Stimulated activated naive B cell treated with anti-CD40 and anti-IgM and Interleukin-4, amounts not matched to agents 10 μg/mL and 1 μg/mL and 100 μg/mL, for 72 hours (primary cell): Measurements from ENCODE around the gene HHAT.
"Not testable (repeated sequence)": the region's sequence is repeated elsewhere in the genome, so short reads cannot be mapped to it uniquely, and the experiment has no call there.

ENCODE experiments used
- ATAC-seq, 2 donors: fragments of 150-1000 bp; cut with Tn5 transposase; replicated peaks; 2 replicates each; pipeline ENCODE4 v1.10.0; 2021; ENCODE audit warnings: moderate library complexity in 1 of 2
- DNase-seq: peaks from one replicate; pipeline ENCODE4 v3.0.0; 2021
- H3K27ac Mint-ChIP-seq: one replicate; pipeline ENCODE4 v1.8.0; 2022; ENCODE audit warnings: mild to moderate bottlenecking, mixed read lengths
- H3K27me3 Mint-ChIP-seq, 2 donors: one replicate each; pipeline ENCODE4 v1.8.0; 2022; ENCODE audit warnings: mixed read lengths in 2 of 2
- H3K36me3 Mint-ChIP-seq, 2 donors: one replicate each; pipeline ENCODE4 v1.8.0; 2022; ENCODE audit warnings: mixed read lengths in 2 of 2, mild to moderate bottlenecking in 1 of 2
- H3K4me1 Mint-ChIP-seq, 2 donors: one replicate each; pipeline ENCODE4 v1.8.0; 2022; ENCODE audit warnings: mixed read lengths in 2 of 2, mild to moderate bottlenecking in 1 of 2
- H3K4me3 Mint-ChIP-seq, 2 donors: one replicate each; pipeline ENCODE4 v1.8.0; 2022; ENCODE audit warnings: mild to moderate bottlenecking in 2 of 2, mixed read lengths in 2 of 2, moderate library complexity in 1 of 2
- H3K9me3 Mint-ChIP-seq, 2 donors: one replicate each; pipeline ENCODE4 v1.8.0; 2022; ENCODE audit warnings: mixed read lengths in 2 of 2, mild to moderate bottlenecking in 1 of 2

HHAT gene

DNA sequence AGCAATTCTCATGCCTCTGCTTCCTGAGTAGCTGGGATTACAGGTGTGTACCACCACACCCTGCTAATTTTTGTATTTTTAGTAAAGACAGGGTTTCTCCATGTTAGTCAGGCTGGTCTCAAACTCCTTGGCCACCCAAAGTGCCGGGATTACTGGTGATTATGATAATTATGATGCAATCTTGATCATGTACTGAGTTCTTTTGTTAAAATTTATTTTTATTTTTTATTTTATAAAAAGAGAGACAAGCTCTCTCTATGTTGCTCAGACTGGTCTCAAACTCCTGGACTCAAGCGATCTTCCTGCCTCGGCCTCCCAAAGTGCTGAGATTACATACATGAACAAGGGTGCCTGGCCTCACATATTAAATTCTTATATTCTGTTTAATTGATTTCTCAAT lies 25.6 kb downstream of the HHAT start:
- H3K27ac Mint-ChIP-seq, H3K27me3 Mint-ChIP-seq, H3K4me1 Mint-ChIP-seq, H3K9me3 Mint-ChIP-seq, H3K4me3 Mint-ChIP-seq, ATAC-seq, DNase-seq: not testable (repeated sequence)
- peaks cover 0 to 13% of the 10 kb centered on the region in 2 donors for H3K36me3 Mint-ChIP-seq

DNA sequence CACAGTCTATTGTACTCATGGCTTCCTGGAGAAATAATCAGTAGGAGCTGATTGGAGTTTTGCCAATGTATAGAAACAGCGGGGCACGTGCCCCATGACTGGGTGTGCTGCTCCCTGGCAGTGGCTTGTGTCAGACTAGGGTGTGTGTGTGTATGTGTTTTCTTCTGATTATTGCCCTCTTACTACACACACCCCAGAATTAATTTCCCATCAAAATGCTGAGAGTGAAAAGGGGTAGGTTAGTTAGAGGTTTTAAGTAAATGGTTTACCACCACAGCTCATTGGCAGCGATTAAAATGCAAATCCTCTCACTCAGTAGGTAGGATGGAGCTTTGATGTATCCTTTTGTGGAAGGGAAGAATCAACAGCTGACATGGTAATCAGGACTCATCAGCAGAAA lies 29.9 kb downstream of the HHAT start:
- H3K27ac Mint-ChIP-seq: no peak overlapping the region
- ATAC-seq (no peak), DNase-seq (no peak)
- no peak overlapping the region for H3K4me3 Mint-ChIP-seq
- H3K27me3 Mint-ChIP-seq: no peaks in the 10 kb centered on the region
- H3K9me3 Mint-ChIP-seq: no peaks in the 10 kb centered on the region
- H3K4me1 Mint-ChIP-seq: peaks cover 2 to 9% of the 10 kb centered on the region in 2 donors
- peaks cover 0 to 7% of the 10 kb centered on the region in 2 donors for H3K36me3 Mint-ChIP-seq

DNA sequence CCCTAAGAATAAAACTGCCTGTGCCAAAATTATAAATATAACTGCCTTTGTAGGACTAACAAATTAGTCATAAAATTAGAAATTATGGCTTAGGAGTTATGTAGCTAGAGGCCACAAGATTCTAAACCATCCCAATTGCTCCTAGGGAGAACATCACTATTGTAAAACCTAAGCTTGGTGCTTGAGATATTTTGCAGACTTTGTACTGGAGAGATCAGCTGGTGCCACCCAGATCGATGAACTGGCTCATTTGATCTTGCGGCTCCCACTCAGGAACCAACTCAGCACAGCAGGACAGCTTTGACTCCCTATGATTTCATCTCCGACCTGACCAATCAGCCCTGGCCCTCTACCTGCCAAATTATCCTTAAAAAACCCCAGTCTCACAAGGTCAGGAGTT lies 30.6 kb downstream of the HHAT start:
- no peaks in the 10 kb centered on the region for H3K9me3 Mint-ChIP-seq
- DNase-seq: no peak
- no peaks in the 10 kb centered on the region for H3K27me3 Mint-ChIP-seq
- H3K36me3 Mint-ChIP-seq: peaks cover 0 to 5% of the 10 kb centered on the region in 2 donors
- no peak overlapping the region for H3K4me3 Mint-ChIP-seq
- ATAC-seq: no peak
- H3K27ac Mint-ChIP-seq: no peak overlapping the region
- H3K4me1 Mint-ChIP-seq: peaks cover 0 to 6% of the 10 kb centered on the region in 2 donors

DNA sequence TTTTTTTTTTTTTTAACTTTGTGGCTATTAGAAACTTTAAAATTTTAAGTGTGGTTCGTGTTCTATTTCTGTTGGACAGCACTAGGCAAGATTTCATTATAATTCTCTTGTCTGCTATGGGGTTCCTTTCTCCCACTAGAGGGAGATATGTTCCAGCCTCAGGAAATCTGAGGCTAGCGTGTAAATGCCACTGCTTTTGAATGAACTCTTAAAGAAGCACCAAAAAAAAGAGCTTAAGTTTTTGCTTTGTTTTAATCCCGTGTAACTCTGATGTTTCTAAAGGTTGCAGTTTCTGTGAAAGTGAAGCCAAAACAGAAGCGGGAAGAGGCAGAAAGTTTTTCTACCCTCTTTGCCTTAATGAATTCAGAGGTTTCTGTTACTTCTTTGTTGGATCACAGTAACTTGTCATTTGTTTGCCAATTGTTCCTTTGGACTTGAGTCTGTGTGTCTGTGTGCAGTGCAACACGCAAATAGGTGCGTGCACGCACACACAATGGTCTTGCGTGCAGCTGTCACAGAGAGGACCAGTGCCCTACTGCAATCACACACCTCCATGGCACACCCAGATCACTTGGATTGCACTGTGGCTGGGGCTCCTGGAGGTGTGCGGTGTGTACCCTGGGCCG lies 32.3 kb downstream of the HHAT start:
- Mint-ChIP-seq H3K36me3 (peaks cover 0 to 5% of the 10 kb centered on the region in 2 donors), H3K27ac (no peak overlapping the region), H3K27me3 (no peaks in the 10 kb centered on the region), H3K9me3 (no peaks in the 10 kb centered on the region), H3K4me1 (peaks cover 0 to 6% of the 10 kb centered on the region in 2 donors), H3K4me3 (no peak overlapping the region)
- DNase-seq (no peak), ATAC-seq (peak; percentile 50 to 61)

DNA sequence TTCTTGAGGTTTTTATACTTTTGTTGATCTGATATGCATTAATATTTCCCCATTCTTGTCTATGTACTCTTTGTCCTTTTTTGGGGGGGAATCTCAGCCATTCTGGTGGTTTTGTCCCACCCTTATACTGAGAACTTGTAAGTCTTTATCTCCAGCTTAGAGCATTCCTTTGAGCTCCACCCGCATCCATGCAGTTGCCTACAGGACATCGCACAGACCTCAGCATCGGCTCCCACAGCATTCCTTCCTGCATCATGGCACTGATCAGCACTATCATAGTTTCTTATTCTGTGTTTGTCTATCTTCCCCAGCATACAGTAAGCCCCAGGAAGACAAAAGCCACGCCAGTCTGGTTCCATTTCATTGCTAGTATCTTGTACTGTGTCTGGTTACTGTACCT lies 33.0 kb downstream of the HHAT start:
- H3K4me1 Mint-ChIP-seq: peaks cover 0 to 6% of the 10 kb centered on the region in 2 donors
- ATAC-seq: no peak

DNA sequence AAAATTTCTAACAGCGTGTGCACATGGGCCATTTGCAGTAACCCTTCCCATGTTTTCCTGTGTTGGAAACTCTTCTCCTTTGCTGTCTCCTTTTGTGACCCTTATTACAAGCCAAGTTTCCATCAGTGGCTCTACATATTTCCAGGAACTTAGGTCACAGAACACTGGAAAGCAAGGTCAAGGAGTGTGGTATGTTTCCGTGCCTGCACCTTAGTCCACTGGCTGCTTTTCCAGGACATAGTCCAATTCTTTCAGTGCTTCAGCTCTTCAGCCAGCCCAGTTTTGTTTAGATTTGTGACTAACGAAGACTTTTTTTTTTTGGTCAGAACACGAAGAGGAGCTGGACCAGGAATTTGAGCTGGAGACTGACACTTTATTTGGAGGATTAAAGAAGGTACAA lies 33.8 kb downstream of the HHAT start:
- H3K4me1 Mint-ChIP-seq: peaks cover 3 to 11% of the 10 kb centered on the region in 2 donors
- DNase-seq: no peak

More for the DNA sequence above, 33.0 kb downstream of the HHAT start:
- H3K27me3 Mint-ChIP-seq: no peaks in the 10 kb centered on the region
- peaks cover 0 to 6% of the 10 kb centered on the region in 2 donors for H3K36me3 Mint-ChIP-seq
- H3K9me3 Mint-ChIP-seq: no peaks in the 10 kb centered on the region
- no peak for DNase-seq
- H3K27ac Mint-ChIP-seq: no peak overlapping the region
- no peak overlapping the region for H3K4me3 Mint-ChIP-seq

DNA sequence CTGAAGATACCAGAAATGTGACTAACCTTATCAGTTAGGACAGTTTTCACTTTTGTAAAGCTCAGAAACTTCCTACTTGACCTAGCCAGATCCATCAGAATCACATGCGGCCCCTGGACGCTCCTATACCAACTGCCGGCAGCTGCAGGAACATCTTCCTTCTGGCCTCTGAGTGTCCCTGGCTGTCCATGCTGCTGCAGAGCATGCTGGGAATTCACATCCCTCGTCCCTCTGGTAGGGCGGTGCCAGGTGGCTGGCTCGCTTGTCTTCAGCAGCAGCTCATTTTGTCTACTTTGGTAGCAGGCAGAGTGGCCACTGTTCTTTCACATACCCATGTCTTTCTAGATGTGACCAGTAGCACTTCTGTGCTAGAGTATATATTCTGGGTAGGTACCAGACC lies 34.4 kb downstream of the HHAT start:
- DNase-seq (no peak), ATAC-seq (no peak)
- Mint-ChIP-seq H3K36me3 (peaks cover 0 to 3% of the 10 kb centered on the region in 2 donors), H3K9me3 (no peaks in the 10 kb centered on the region), H3K4me1 (peaks cover 3 to 11% of the 10 kb centered on the region in 2 donors), H3K27me3 (no peaks in the 10 kb centered on the region), H3K4me3 (no peak overlapping the region), H3K27ac (no peak overlapping the region)

More for the DNA sequence above, 33.8 kb downstream of the HHAT start:
- ATAC-seq: no peak
- Mint-ChIP-seq H3K27me3 (no peaks in the 10 kb centered on the region), H3K9me3 (no peaks in the 10 kb centered on the region), H3K36me3 (peaks cover 0 to 3% of the 10 kb centered on the region in 2 donors), H3K27ac (no peak overlapping the region), H3K4me3 (no peak overlapping the region)

DNA sequence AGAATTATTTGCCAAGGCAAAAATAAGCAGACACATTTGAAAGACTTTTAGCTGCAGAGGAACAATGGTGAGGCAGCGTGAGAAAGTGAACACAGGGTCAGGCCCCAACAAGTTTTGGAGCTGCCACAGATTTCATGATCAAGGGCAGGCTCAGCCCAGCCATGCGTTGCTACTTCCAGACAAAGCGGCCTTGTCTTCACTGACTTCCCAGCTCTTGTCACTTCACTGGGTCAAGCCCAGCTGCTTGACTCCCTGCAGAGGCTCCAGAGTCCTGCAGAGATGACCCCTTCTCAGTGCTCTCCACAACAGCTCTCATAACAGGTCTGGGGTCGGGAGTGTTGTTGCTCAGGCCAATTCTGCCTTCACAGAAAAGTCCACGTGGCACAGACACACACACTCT lies 35.8 kb downstream of the HHAT start:
- no peak for DNase-seq
- H3K9me3 Mint-ChIP-seq: no peaks in the 10 kb centered on the region
- ATAC-seq: no peak
- no peak overlapping the region for H3K4me3 Mint-ChIP-seq
- peaks cover 3 to 11% of the 10 kb centered on the region in 2 donors for H3K4me1 Mint-ChIP-seq
- no peak overlapping the region for H3K27ac Mint-ChIP-seq
- peaks cover 0 to 3% of the 10 kb centered on the region in 2 donors for H3K36me3 Mint-ChIP-seq
- H3K27me3 Mint-ChIP-seq: no peaks in the 10 kb centered on the region

DNA sequence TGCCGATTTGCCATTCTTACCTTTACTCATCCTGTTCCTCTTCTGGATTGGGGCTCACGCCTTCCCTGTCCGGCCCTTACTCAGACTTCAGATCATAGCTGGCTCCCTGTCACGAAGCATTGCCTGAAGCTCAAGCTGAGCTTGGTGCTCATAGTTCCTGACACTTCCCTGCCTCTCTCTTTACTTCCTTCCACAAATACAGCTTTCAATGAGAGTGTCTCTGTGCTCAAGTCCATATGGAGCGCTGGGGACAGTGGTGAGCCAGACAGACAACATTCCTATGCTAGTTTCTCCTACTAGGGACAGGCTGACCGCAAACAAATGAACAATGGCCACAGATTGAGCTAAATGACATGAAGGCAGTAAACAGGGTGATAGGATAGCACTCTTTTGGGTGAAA lies 38.1 kb downstream of the HHAT start:
- Mint-ChIP-seq H3K4me3 (no peak overlapping the region), H3K9me3 (no peaks in the 10 kb centered on the region), H3K36me3 (peaks cover 0 to 3% of the 10 kb centered on the region in 2 donors), H3K4me1 (peaks cover 3 to 5% of the 10 kb centered on the region in 2 donors), H3K27me3 (no peaks in the 10 kb centered on the region), H3K27ac (no peak overlapping the region)
- DNase-seq (no peak), ATAC-seq (no peak)

DNA sequence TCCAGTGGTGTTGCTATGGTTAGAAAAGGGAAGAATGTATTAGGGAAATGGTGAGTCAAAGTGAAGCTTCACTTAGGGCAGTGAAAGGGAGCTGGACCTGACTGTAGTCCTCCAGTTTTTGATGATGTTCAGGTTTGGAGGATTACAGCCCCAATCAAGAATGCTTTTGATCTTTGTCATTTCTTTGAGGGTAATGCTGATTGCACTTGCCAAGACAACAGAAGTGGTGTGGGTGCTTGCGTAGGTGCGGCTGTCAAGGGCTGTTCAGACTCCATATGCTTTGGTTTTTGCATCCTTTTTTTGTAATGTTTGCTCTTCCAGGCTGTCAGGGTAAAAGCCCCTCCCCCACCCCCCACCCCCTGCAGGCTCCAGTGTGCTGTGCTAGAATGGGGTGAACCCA lies 38.9 kb downstream of the HHAT start:
- Mint-ChIP-seq H3K4me1 (peaks cover 3 to 5% of the 10 kb centered on the region in 2 donors), H3K4me3 (no peak overlapping the region), H3K27ac (no peak overlapping the region), H3K9me3 (no peaks in the 10 kb centered on the region), H3K27me3 (no peaks in the 10 kb centered on the region), H3K36me3 (peaks cover 0 to 3% of the 10 kb centered on the region in 2 donors)
- ATAC-seq: no peak
- no peak for DNase-seq

DNA sequence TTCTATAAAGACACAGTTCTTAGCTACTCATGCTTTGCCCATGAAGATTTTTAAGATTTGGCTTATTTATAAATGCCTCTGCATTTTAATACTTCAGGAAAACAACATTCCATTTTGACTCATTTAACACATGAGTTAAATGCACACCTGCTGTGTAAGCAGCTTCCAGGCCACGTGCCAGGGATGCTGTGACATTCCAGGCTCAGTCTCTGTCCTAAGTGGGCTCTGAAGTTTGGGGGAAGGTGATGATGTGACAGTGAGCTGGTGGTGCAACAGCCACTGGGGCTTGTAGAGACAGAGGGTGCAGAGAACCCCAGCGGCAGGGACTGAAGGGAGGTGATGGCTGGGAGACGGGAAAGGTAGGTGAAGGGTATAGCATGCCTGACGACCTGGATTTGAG lies 40.7 kb downstream of the HHAT start:
- no peak for ATAC-seq
- no peak overlapping the region for H3K4me3 Mint-ChIP-seq
- DNase-seq: no peak
- H3K36me3 Mint-ChIP-seq: peaks cover 0 to 3% of the 10 kb centered on the region in 2 donors
- no peak overlapping the region for H3K27ac Mint-ChIP-seq
- H3K4me1 Mint-ChIP-seq: peaks cover 6 to 12% of the 10 kb centered on the region in 2 donors
- H3K27me3 Mint-ChIP-seq: no peaks in the 10 kb centered on the region
- no peaks in the 10 kb centered on the region for H3K9me3 Mint-ChIP-seq

DNA sequence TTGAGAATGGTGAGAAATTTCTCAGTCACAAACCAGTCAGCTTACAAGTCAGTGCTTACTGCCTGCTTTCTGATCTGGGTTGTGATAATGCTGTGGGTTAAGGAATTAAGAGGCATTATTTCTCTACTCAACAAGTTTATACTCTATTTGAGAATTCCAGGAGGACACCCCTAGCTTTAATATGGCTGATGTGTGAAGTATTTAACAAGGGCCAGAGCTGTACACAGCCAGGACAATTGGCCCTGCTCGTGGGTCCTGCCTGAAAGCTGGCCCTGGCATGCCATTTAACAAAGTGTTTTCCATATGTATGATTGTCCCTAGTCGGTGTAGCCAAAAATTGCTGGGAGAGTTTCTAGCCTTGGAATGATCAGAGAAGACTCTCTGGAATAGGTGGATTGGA lies 43.2 kb downstream of the HHAT start:
- Mint-ChIP-seq H3K4me3 (no peak overlapping the region), H3K9me3 (no peaks in the 10 kb centered on the region), H3K4me1 (peaks cover 6 to 16% of the 10 kb centered on the region in 2 donors), H3K27me3 (no peaks in the 10 kb centered on the region), H3K36me3 (no peaks in the 10 kb centered on the region), H3K27ac (no peak overlapping the region)
- ATAC-seq (no peak), DNase-seq (no peak)

DNA sequence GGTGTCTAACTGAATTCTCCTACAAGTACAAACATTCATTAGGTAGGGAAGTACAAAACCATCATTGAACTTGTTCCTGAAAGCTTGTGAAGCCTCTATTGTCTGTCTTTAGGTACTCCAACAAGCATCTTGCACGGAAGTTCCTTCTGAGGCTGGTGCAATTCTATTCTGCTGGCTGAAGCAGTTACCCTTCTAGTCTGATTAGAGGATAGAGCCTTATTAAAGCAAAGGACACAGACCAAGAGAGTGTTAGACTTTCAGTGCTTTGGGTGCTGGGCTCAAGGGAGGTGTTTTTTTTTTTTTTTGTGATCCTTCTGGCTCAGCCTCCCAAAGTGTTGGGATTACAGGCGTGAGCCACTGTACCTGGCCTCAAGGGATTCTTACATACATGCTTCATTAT lies 43.8 kb downstream of the HHAT start:
- DNase-seq (no peak), ATAC-seq (no peak)
- no peak overlapping the region for H3K4me3 Mint-ChIP-seq
- H3K27me3 Mint-ChIP-seq: no peaks in the 10 kb centered on the region
- H3K27ac Mint-ChIP-seq: peak overlapping the region; percentile 94
- no peaks in the 10 kb centered on the region for H3K36me3 Mint-ChIP-seq
- no peaks in the 10 kb centered on the region for H3K9me3 Mint-ChIP-seq
- peaks cover 3 to 12% of the 10 kb centered on the region in 2 donors for H3K4me1 Mint-ChIP-seq

DNA sequence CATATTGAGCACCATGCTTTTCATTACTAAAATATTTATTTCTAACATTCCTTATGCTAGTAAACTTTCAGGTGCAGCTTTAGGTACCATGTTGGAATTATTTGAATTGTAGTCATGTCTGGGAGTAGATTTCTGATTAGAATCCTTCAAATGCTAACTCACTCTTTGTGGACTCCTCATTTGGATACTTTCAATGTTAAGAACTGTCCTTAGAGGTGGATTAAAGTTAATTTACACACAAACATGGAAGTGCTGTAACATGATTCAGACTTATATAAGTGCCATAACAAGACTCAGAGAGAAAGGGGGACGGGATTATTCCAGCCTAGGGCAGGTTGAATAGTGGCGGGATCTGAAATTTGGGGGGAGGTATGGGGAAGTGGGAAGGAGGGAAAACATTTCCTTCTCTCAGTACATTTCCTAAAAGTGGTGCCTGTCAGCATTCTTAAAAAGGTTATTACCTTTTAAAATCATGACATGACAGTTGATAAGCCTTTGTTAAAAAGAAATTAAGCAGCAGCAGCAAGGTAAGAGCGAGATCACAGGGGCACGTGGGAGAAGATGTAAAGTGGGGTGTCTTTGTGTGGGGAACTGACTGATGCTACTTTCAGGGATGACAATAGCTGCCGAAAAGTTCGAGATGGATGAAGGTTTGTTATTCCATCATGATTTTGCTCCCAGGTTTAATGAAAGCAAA lies 44.4 kb downstream of the HHAT start:
- peak overlapping the region in 1 of 2 donors; percentile 3 for H3K4me3 Mint-ChIP-seq
- DNase-seq: no peak
- peak overlapping the region; percentile 94 for H3K27ac Mint-ChIP-seq

DNA sequence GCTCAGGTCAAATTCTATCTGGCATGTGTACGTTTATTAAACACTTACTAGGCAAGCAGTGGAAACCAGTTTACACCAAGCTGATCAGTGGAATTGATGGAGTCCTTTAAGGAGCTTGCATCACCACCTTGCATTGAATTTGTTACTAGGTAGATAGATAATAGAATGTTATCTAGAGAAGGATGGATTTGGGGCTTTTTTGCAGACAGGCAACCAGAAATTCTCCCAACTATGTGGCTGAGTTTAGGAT lies 44.9 kb downstream of the HHAT start:
- peak; percentile 65 for DNase-seq
- H3K9me3 Mint-ChIP-seq: no peaks in the 10 kb centered on the region
- ATAC-seq: peak in 1 of 2 donors; percentile 78
- H3K4me1 Mint-ChIP-seq: peaks cover 3 to 11% of the 10 kb centered on the region in 2 donors
- peak overlapping the region in 1 of 2 donors; percentile 3 for H3K4me3 Mint-ChIP-seq
- H3K36me3 Mint-ChIP-seq: no peaks in the 10 kb centered on the region
- peak overlapping the region; percentile 94 for H3K27ac Mint-ChIP-seq
- no peaks in the 10 kb centered on the region for H3K27me3 Mint-ChIP-seq

More for the DNA sequence above, 44.4 kb downstream of the HHAT start:
- Mint-ChIP-seq H3K9me3 (no peaks in the 10 kb centered on the region), H3K4me1 (peaks cover 3 to 11% of the 10 kb centered on the region in 2 donors), H3K27me3 (no peaks in the 10 kb centered on the region), H3K36me3 (no peaks in the 10 kb centered on the region)
- peak; percentile 42 to 60 for ATAC-seq
